NT2/D1 (cell line): Measurements from ENCODE around the gene LGALS1.

Experiments used
- SUZ12 ChIP-seq: IDR thresholded peaks from 2 replicates; pipeline ENCODE4 v1.6.1; 2011; ENCODE audit not compliant: insufficient read length, insufficient read depth; ENCODE audit errors: extremely low read depth
- ZNF274 ChIP-seq: IDR thresholded peaks from 2 replicates; pipeline ENCODE4 v1.6.1; 2011; ENCODE audit warnings: mild to moderate bottlenecking, low read depth, low read length

GRCh38 chr22:37636186-37636948 is 39.1 kb upstream of the LGALS1 start:
- TF ChIP-seq SUZ12 (no peak), ZNF274 (no peak)
